KG1 (cell line): Measurements from ENCODE around the gene ZCRB1.

Experiments
- DNase-seq: peaks from one replicate; lab custom pipeline; 2025; lab: John Stamatoyannopoulos, UW

The ZCRB1 gene

GRCh38 chr12:42327227-42327590, 1.3 kb upstream of the ZCRB1 start:
- DNase-seq, result no peak

DNA sequence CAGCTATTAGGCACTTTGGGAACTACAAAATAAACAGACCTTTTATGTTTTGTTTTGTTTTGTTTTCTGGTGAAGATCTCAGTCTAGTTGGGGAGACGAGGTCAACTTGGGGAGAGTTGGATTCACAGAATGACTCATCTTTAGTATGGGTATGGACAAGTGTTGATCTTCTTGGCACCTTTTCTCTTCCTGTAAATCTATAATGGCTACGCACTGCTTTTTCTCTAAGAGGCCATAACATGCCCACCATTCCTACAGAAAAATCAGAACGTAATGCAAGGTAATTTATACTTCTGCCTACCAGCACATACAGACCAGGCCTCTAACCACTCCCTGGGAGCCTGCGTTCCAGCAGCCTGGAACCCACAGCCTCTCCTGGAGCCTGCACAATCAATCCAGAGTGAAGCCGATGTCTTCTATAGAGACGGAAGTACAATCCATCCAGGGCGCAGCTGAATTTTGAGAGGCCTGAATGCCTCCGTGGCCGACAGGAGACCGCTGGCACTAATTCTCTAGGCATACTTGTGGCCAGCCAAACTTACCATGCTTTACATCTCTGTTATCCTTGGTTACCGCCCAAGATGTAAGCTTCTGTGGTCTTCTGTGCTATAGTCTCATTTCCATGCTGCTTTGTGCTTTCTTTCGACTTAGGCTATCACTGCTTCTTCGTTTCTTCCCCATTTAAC, 790 bp upstream of the ZCRB1 start:
- peak; percentile 7 for DNase-seq

DNA sequence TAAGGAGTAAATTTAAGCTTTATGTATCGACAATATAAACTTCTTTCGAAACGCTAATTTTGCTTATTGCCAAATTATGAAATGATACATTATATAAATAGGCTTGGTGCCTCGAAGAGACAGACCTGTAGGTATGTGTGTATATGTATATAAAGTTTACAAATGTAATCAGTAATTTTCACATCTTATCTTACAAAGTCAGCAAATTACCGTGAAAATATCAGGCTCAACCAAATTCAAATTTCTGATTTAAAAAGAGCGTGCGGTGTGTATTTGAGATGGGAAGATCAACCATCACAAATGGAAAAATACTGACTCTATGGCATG, 605 bp downstream of the ZCRB1 start:
- DNase-seq, result no peak

GRCh38 chr12:42323856-42324255, 2.0 kb downstream of the ZCRB1 start:
- DNase-seq, result no peak

GRCh38 chr12:42322567-42322966, 3.3 kb downstream of the ZCRB1 start:
- DNase-seq, result no peak

DNA sequence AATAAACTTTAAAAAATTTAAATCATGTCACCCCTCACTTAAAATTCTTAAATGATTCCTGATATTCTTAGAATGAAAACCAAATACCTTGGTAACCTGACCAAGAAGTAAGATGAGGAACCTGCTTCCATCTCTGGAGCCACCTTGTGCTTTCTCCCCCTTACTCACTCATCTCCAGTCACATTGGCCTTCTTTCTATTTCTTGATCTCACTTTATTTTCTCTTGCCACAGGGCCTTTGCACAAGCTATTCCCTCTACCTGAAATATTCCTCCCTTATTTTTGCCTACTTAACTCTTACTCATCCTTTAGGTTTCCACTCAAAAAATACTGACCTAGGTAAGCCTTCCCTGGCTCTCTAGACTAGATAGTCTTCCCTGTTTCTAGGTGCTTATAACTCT, 5.1 kb downstream of the ZCRB1 start:
- no peak for DNase-seq

GRCh38 chr12:42315108-42315507, 10.8 kb downstream of the ZCRB1 start:
- no peak for DNase-seq

DNA sequence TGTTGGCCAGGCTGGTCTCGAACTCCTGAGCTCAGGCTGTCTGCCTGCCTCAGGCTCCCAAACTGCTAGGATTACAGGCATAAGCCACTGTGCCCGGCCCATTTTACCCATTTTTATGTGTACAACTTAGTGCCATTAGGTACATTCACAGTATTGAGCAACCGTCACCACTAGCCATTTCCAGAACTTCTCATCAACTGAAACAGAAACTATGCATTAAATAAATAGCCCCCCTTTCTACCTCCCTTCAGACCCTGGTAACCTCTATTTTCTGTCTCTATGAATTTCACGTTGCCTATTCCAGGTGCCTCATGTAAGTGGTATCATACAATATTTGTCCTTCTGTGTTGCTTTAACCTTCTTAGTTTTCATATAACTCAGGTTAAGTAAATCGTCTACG, 15.9 kb downstream of the ZCRB1 start:
- no peak for DNase-seq

DNA sequence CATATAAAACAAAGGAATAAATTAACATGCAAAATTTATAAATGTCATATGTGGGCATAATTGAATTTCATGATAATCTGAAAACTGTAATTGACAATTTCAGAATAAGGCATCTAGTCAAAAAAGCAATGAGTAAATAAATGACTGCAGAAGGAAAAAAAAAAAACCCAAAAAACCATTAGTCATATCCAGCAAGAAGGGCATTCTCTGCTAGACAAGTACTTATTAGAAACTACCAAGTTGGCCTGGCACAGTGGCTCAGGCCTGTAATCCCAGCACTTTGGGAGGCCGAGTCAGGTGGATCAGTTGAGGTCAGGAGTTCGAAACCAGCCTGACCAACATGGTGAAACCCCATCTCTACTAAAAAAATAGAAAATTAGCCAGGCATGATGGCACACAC, 17.5 kb downstream of the ZCRB1 start:
- DNase-seq, result no peak

GRCh38 chr12:42306297-42306696, 19.6 kb downstream of the ZCRB1 start:
- no peak for DNase-seq

GRCh38 chr12:42299392-42300308, 26.2 kb downstream of the ZCRB1 start:
- DNase-seq, result no peak

- no peak for DNase-seq
Measured at GRCh38 chr12:42298887-42299286, 27.0 kb downstream of the ZCRB1 start.

DNA sequence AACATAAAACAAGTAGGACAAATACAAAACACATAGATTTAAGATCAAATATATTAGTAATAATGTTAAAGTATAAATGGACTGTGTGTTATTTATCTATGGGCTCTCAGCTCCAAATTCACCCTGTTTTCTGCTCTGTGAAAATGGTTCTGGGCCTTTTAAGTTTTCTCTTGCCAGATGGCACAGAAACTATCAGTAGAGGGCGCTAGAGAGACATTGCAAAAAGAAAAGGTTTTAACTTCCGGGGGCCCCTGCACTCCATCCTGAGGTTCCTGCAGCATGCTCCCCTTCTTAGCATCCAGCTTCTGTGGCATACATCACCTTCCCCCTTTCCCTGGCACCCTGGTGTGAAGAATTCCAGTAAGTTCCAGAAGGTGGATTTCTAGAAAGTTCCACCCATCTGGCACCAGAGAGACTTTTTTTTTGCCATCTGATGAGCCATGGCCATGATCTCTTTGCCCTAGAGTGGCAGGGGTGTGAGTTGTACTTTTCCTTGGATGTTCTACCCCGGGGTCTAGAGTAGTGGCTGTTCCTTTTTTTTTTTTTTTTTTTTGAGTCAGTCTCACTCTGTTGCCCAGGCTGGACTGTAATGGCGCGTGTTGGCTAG, 29.3 kb downstream of the ZCRB1 start:
- no peak for DNase-seq

- DNase-seq, result no peak
Measured at GRCh38 chr12:42291680-42292079, 34.2 kb downstream of the ZCRB1 start.

DNA sequence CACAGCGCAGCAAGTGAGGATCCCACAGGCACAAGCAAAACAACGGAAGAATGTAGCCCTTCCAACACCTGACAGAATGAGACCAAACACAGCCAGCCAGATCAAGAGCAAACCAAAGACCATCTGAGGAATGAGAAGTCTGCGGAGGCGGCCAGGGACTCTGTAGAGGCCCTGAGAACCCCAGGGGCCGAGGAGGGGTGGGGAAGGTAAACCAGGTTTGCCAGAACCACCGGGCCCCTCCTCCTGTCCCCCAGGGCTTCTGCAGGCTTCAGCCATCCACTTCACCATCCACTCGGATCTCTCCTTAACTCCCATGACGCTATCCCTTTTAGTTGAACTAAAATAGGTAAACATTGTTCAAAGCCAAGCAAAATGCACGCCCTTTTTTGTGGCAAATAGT, 37.4 kb downstream of the ZCRB1 start:
- DNase-seq, result no peak

DNA sequence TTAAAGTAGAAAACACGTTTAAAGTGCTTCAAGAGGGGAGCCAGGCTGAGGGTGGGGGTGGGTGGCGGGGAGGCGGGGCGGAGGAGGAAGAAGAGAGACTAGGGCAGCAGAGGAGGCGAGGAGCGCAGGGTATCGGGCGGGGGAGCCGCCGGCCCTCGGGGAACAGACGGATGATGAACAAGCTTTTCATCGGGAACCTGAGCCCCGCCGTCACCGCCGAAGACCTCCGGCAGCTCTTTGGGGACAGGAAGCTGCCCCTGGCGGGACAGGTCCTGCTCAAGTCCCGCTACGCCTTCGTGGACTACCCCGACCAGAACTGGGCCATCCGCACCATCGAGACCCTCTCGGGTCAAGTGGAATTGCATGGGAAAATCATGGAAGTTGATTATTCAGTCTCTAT, 39.2 kb downstream of the ZCRB1 start:
- DNase-seq, result no peak

DNA sequence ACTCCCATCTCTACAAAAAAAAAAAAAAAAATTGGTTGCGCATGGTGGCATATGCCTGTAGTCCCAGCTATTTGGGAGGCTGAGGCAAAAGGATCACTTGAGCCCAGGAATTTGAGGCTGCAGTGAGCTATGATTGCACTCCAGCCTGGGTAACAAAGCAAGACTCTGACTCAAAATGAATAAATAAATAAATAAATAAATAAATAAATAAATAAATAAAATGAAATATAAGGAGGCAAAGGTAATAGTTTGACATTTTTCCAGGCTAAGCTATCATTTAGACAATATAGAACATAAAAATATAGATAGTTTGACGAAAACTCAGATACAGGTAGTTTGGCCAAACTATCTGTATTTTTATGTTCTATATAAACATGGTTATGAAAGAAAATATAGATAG, 40.5 kb downstream of the ZCRB1 start:
- no peak for DNase-seq

DNA sequence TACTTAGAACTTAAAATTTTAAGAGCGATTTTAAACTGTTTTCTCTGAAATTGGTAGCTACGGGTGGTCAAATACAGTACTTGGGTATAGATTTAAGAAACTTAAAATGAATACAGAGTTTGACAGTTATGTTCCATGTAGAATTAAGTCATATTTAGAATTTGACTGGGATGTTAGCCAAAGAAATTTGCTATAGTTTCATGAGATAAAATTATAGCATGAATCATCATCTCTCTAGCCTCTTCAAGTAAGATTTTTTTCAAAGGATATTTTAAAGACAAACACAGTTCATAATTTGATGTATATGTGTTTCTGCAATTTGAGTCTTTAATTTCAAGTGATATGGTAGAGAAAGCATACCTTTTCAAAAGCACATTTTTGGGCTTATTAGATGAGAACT, 41.0 kb downstream of the ZCRB1 start:
- no peak for DNase-seq

GRCh38 chr12:42284157-42284556, 41.7 kb downstream of the ZCRB1 start:
- DNase-seq, result no peak

- no peak for DNase-seq
Measured at GRCh38 chr12:42283739-42284138, 42.2 kb downstream of the ZCRB1 start.

- DNase-seq, result no peak
Measured at GRCh38 chr12:42282294-42282693, 43.6 kb downstream of the ZCRB1 start.

GRCh38 chr12:42281844-42282243, 44.0 kb downstream of the ZCRB1 start:
- no peak for DNase-seq

DNA sequence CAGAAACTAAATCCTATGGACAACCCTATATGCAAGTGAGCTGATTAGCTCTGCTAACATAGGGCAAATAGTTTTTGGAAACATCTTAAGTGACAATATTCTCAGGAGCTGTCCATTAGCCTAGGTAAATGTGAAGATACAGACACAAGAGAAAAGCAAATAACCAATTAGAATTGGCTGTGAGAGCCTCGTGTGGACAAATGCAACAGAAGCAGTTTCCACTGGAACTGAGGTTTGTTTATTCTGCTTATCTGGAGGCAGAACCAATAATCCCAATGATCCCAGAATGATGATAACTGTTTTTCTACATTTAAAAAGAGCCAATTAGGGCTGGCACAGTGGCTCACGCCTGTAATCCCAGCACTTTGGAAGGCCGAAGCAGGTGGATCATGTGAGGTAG, 44.6 kb downstream of the ZCRB1 start:
- DNase-seq, result no peak
